GM13976 (cell line): ENCODE data around the gene JPT2.

Experiments
- DNase-seq: peaks from one replicate; pipeline ENCODE4 v3.0.0; 2012; ENCODE audit warnings: low spot score
- in situ Hi-C: fragments of 300-500 bp; cut with MboI; formaldehyde crosslinking; loops from one replicate; pipeline ENCODE4 v1.12.0; 2022; ENCODE audit warnings: low sequenced_read_pairs, mixed read lengths, inconsistent platforms; ENCODE audit not compliant: unreplicated experiment
- TF ChIP-seq, protein P1 (sequence below): IDR thresholded peaks from 2 replicates; pipeline ENCODE4 v1.5.1; 2012; ENCODE audit warnings: borderline replicate concordance, mild to moderate bottlenecking; ENCODE audit not compliant: insufficient read depth; ENCODE audit errors: extremely low read depth, missing control alignments, control extremely low read depth

The JPT2 gene

DNA sequence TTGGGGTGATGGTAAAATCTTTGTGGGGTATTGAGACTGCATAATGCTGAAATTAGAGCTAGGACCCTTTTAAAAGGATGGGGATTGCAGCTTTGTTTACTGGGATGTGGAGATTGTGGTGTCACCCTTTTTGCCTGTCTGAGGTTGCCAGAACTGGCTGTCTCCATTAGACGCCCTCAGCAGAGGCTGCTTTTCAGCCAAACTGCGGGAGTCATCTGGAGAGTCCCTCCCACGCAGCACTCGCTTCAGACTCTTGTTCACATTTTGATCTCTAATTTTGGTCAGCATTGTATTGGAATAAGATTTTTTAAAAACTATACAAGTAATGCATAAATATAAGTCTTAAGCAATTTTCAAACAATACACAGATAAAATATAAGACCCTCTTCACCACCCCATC is 27.9 kb upstream of the JPT2 start:
- TF ChIP-seq, protein P1, sequence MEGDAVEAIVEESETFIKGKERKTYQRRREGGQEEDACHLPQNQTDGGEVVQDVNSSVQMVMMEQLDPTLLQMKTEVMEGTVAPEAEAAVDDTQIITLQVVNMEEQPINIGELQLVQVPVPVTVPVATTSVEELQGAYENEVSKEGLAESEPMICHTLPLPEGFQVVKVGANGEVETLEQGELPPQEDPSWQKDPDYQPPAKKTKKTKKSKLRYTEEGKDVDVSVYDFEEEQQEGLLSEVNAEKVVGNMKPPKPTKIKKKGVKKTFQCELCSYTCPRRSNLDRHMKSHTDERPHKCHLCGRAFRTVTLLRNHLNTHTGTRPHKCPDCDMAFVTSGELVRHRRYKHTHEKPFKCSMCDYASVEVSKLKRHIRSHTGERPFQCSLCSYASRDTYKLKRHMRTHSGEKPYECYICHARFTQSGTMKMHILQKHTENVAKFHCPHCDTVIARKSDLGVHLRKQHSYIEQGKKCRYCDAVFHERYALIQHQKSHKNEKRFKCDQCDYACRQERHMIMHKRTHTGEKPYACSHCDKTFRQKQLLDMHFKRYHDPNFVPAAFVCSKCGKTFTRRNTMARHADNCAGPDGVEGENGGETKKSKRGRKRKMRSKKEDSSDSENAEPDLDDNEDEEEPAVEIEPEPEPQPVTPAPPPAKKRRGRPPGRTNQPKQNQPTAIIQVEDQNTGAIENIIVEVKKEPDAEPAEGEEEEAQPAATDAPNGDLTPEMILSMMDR = no peak

DNA sequence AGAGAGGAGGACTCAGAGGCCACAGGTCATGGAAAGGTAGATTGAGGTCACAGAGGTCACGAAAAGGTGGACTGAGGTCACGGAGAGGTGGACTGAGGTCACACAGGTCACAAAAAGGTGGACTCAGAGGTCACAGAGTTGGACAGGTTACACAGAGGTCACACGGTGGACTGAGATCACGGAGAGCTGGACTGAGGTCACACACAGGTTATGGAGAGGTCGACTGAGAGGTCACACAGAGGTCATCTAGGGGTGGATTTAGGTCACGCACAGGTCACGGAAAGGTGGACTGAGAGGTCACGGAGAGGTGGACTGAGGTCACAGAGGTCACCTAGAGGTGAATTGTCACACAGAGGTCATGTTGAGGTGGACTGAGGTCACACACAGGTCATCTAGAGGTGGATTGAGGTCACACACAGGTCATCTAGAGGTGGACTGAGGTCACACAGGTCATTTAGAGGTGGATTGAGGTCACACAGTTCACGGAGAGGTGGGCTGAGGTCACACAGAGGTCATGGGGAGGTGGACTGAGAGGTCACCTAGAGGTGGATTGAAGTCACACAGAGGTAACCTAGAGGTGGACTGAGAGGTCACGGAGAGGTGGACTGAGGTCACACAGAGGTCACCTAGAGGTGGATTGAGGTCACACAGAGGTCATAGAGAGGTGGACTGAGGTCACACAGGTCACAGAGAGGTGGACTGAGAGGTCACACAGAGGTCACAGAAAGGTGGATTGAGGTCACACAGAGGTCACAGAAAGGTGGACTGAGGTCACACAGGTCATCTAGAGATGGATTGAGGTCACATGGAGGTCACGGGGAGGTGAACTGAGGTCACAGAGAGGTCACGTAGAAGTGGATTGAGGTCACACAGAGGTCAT is 26.7 kb upstream of the JPT2 start:
- no peak for DNase-seq
- in situ Hi-C loops = no loop called here
- TF ChIP-seq, protein P1 = no peak

More for the DNA sequence above, 27.9 kb upstream of the JPT2 start:
- DNase-seq = no peak
- in situ Hi-C loops = no loop called here

GRCh38 chr16:1651974-1652312 is 26.1 kb upstream of the JPT2 start:
- in situ Hi-C loops = no loop called here
- no peak for DNase-seq
- TF ChIP-seq, protein P1 = no peak

DNA sequence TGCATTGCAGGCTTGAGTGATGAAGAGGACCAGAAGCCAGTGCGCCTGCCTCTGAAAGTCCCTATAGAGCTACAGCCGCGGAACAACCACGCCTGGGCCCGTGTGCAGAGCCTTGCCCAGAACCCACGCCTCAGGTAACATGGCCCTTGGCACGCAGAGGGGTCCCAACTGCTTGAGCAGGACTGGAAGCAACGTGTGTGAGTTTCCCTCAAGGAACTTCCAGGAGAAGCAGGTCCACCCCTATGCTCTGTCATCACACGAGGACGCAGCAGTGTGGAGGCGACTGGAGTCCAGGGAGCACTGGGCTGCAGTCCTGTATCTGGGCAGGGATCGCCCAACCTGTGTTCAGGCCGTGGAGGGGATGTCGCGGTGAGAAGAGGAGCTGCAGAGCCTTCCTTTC is 25.1 kb upstream of the JPT2 start:
- TF ChIP-seq, protein P1 = no peak
- DNase-seq = no peak
- in situ Hi-C loops = no loop called here

DNA sequence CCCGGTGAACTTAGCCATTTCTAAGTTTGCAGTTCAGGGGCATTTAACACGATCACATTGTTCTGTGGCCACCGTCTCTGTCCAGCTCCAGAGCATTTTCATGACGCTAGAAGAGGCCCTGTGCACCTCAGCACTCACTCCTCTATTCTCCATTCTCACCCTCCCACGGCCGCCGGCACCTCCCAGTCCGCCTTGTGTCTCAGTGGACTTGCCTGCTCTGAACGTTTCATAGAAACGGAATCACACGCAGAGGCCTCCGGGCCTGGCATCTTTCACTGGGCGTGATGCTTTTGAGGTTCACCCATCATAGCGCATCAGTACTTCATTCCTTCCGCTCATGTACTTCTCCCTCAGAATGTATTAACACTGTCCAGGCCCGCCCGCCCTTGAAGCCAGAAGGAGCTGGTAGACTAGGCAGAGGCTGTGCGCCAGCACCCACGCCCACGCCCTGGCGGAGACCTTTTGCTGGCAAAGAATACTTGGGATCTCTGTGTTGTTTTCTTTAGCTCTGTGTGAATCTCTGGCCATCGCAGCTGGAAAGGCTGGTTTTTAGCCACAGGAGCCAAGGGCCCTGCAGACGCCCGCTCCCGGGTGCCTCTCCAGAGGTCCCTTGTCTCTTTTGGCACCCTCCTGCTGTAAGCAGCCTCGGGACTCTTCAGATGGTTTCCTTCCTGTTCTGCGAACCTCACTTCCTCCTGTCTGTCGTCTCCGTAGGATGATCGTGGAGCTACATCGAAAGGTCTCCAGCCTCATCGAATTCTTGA is 23.4 kb upstream of the JPT2 start:
- TF ChIP-seq, protein P1 = no peak
- no peak for DNase-seq
- in situ Hi-C loops = no loop called here

DNA sequence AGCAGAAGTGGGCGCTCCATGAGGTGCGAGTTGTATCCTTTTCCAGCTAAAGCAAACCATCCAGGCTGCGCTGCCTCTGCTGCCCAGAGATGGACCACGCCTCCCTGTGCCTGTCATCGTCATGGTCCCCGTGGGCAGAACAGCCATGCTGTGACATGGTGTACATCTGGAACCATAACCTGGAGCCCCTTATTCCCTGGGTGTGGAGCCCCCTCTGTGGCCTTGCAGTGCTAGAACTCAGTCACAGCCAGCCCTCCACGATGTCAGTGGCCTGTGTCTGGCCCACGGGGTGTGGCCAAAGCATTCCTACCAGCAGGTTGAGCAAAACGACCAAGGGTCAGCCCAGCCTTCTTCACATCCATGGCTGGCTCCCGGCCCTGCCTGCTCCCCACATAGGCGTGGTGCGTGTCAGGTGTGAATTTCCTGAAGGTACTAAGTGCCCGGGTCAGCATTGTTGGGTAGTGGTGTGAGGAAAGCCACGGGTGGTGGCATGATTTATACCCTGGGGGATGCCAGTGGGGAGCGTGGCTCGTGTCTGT is 22.7 kb upstream of the JPT2 start:
- in situ Hi-C loops = no loop called here
- TF ChIP-seq, protein P1 = no peak
- DNase-seq = no peak
